PFSK-1 (cell line): ENCODE results near the gene BLTP3A.

ENCODE experiments used
- POLR2AphosphoS5 ChIP-seq: IDR thresholded peaks from 2 replicates; pipeline ENCODE4 v1.6.1; 2012; ENCODE audit warnings: low read depth, mild to moderate bottlenecking, control low read depth, low read length, moderate library complexity
- TAF1 ChIP-seq: IDR thresholded peaks from 2 replicates; pipeline ENCODE4 v1.6.1; 2012; ENCODE audit warnings: low read length, control low read depth, borderline replicate concordance; ENCODE audit not compliant: insufficient read depth

GRCh38 chr6:34829137-34829536 lies 37.3 kb downstream of the BLTP3A start:
- TF ChIP-seq TAF1 (no peak), POLR2AphosphoS5 (no peak)
